IMR-90 (cell line): ENCODE measurements around the gene ME2. TPM values are rescaled to one million over a fixed set of nuclear protein-coding genes. Genes with fewer than 3 reads are reported as not detected.

Experiments
- ATAC-seq: fragments of 200-7000 bp; cut with Tn5 transposase; 2 replicates; pipeline ENCODE4 v1.9.1; 2020; ENCODE audit warnings: low read depth, mild to moderate bottlenecking, moderate library complexity
- BruUV-seq: library from RNA; stranded (reverse); fragments of 400-500 nt; replicated peaks from 2 replicates; lab custom pipeline; 2021; lab: Mats Ljungman, UMichigan
- CTCF ChIA-PET: fragments of 300-600 bp; formaldehyde crosslinking; extraction: SDS; loops from one replicate; lab custom pipeline; 2021; ENCODE audit warnings: antibody characterized with exemption; lab: Yijun Ruan, JAX
- POLR2A ChIA-PET: fragments of 300-600 bp; sonication (Branson Sonifier 250); formaldehyde crosslinking; loops from one replicate; lab custom pipeline; 2022; ENCODE audit warnings: antibody characterized with exemption; ENCODE audit not compliant: unreplicated experiment; lab: Charles Lee
- DNase-seq: peaks from one replicate; pipeline ENCODE4 v3.0.0; 2013
- H2AFZ ChIP-seq: replicated peaks from 2 replicates; pipeline ENCODE3; 2013; ENCODE audit warnings: low read length, mild to moderate bottlenecking; ENCODE audit not compliant: poor library complexity
- H2AK5ac ChIP-seq: 2 replicates; pipeline ENCODE4 v1.6.1; 2013; ENCODE audit warnings: low read depth, low read length, inconsistent platforms
- H2AK9ac ChIP-seq: replicated peaks from 2 replicates; pipeline ENCODE3; 2013; ENCODE audit warnings: mild to moderate bottlenecking, low read depth, low read length, moderate library complexity; ENCODE audit not compliant: poor library complexity
- H2BK120ac ChIP-seq: 2 replicates; pipeline ENCODE4 v1.6.1; 2013; ENCODE audit warnings: low read depth, low read length, inconsistent platforms
- H2BK15ac ChIP-seq: 3 replicates; pipeline ENCODE4 v1.6.1; 2013; ENCODE audit warnings: low read depth, low read length, inconsistent platforms
- H2BK20ac ChIP-seq: 2 replicates; pipeline ENCODE4 v1.6.1; 2013; ENCODE audit warnings: low read depth, mild to moderate bottlenecking, inconsistent platforms, low read length, moderate library complexity
- H2BK5ac ChIP-seq: 2 replicates; pipeline ENCODE4 v1.6.1; 2013; ENCODE audit warnings: mild to moderate bottlenecking, low read depth, low read length, inconsistent platforms; ENCODE audit not compliant: poor library complexity, severe bottlenecking
- H3K14ac ChIP-seq: replicated peaks from 2 replicates; pipeline ENCODE4 v1.6.1; 2013; ENCODE audit warnings: low read depth, low read length, inconsistent platforms
- H3K18ac ChIP-seq: 2 replicates; pipeline ENCODE4 v1.6.1; 2013; ENCODE audit warnings: low read depth, low read length, control low read depth
- H3K23ac ChIP-seq: 2 replicates; pipeline ENCODE4 v1.6.1; 2013; ENCODE audit warnings: low read depth, low read length, inconsistent platforms
- H3K27ac ChIP-seq: 2 replicates; pipeline ENCODE4 v1.5.1; 2013; ENCODE audit warnings: mild to moderate bottlenecking, control low read depth, low read length; ENCODE audit not compliant: insufficient read depth
- H3K27me3 ChIP-seq: 2 replicates; pipeline ENCODE4 v1.6.1; 2013; ENCODE audit warnings: low read length; ENCODE audit not compliant: control insufficient read depth, insufficient read depth
- H3K36me3 ChIP-seq: 2 replicates; pipeline ENCODE4 v1.6.1; 2013; ENCODE audit warnings: low read length, mixed read lengths; ENCODE audit not compliant: control insufficient read depth, insufficient read depth
- H3K4ac ChIP-seq: 2 replicates; pipeline ENCODE4 v1.6.1; 2013; ENCODE audit warnings: low read depth, low read length, inconsistent platforms
- H3K4me1 ChIP-seq: 2 replicates; pipeline ENCODE4 v1.6.1; 2013; ENCODE audit warnings: low read length, mixed read lengths; ENCODE audit not compliant: control insufficient read depth, insufficient read depth
- H3K4me2 ChIP-seq: 2 replicates; pipeline ENCODE4 v1.6.1; 2013; ENCODE audit warnings: low read depth, mild to moderate bottlenecking, control low read depth, low read length, moderate library complexity
- H3K4me3 ChIP-seq: 2 replicates; pipeline ENCODE4 v1.5.1; 2013; ENCODE audit warnings: low read depth, mild to moderate bottlenecking, control low read depth, low read length, moderate library complexity; ENCODE audit not compliant: insufficient read depth
- H3K56ac ChIP-seq: 2 replicates; pipeline ENCODE4 v1.6.1; 2013; ENCODE audit warnings: low read length, inconsistent platforms; ENCODE audit not compliant: insufficient read depth; ENCODE audit errors: extremely low read depth
- H3K79me1 ChIP-seq, 2 experiments: 2 replicates each; pipeline ENCODE4 v1.6.1; 2013; ENCODE audit warnings: low read length in 2 of 2, inconsistent platforms in 1 of 2, low read depth in 1 of 2
- H3K9ac ChIP-seq: 2 replicates; pipeline ENCODE4 v1.6.1; 2013; ENCODE audit warnings: low read depth, low read length, control low read depth
- H3K9me1 ChIP-seq: 2 replicates; pipeline ENCODE4 v1.6.1; 2013; ENCODE audit warnings: low read length, inconsistent platforms; ENCODE audit not compliant: insufficient read depth
- H3K9me3 ChIP-seq: 2 replicates; pipeline ENCODE4 v1.6.1; 2013; ENCODE audit warnings: low read length; ENCODE audit not compliant: control insufficient read depth, insufficient read depth
- H4K20me1 ChIP-seq: 2 replicates; pipeline ENCODE4 v1.6.1; 2013; ENCODE audit warnings: low read length, inconsistent platforms; ENCODE audit not compliant: insufficient read depth
- H4K5ac ChIP-seq: 2 replicates; pipeline ENCODE4 v1.6.1; 2013; ENCODE audit warnings: mild to moderate bottlenecking, low read depth, low read length, control low read depth
- H4K8ac ChIP-seq, 2 experiments: 2 replicates each; pipeline ENCODE4 v1.6.1; 2013; ENCODE audit warnings: low read depth in 2 of 2, low read length in 2 of 2, control low read depth in 1 of 2, inconsistent platforms in 1 of 2
- H4K91ac ChIP-seq: 2 replicates; pipeline ENCODE4 v1.6.1; 2013; ENCODE audit warnings: low read depth, low read length, inconsistent platforms; ENCODE audit not compliant: insufficient read depth
- BHLHE40 ChIP-seq: fragments of 150-350 bp; IDR thresholded peaks from 2 replicates; pipeline ENCODE4 v1.6.1; 2016; ENCODE audit warnings: mild to moderate bottlenecking, low read depth, low read length
- ELK1 ChIP-seq: fragments of 150-350 bp; IDR thresholded peaks from 2 replicates; pipeline ENCODE4 v1.6.1; 2016; ENCODE audit warnings: low read depth, mild to moderate bottlenecking, low read length, moderate library complexity, borderline replicate concordance
- FOS ChIP-seq: fragments of 150-350 bp; IDR thresholded peaks from 2 replicates; pipeline ENCODE4 v1.6.1; 2016; ENCODE audit warnings: low read depth, low read length
- MAFK ChIP-seq: IDR thresholded peaks from 2 replicates; pipeline ENCODE4 v1.6.1; 2012; ENCODE audit warnings: low read depth, low read length, improper control_type of control experiment
- MXI1 ChIP-seq: IDR thresholded peaks from 2 replicates; pipeline ENCODE4 v1.6.1; 2012; ENCODE audit warnings: low read depth, mild to moderate bottlenecking, low read length, moderate library complexity, borderline replicate concordance
- NFE2L2 ChIP-seq: fragments of 150-350 bp; IDR thresholded peaks from 2 replicates; pipeline ENCODE4 v1.6.1; 2016; ENCODE audit warnings: low read depth, mild to moderate bottlenecking, low read length
- RAD21 ChIP-seq: IDR thresholded peaks from 2 replicates; pipeline ENCODE4 v1.6.1; 2012; ENCODE audit warnings: low read length, improper control_type of control experiment
- RFX5 ChIP-seq: IDR thresholded peaks from 2 replicates; pipeline ENCODE4 v1.8.0; 2012; ENCODE audit warnings: low read depth, mild to moderate bottlenecking, low read length, moderate library complexity
- USF2 ChIP-seq: fragments of 150-350 bp; IDR thresholded peaks from 2 replicates; pipeline ENCODE4 v1.6.1; 2017; ENCODE audit warnings: mild to moderate bottlenecking, antibody characterized with exemption, low read length, low read depth
- WGBS, 2 experiments: methylation state at CpG; one replicate each; pipeline versions ENCODE4 v1.1.5 to v1.1.7; 2013; ENCODE audit warnings: missing lambda C conversion rate in 2 of 2; ENCODE audit not compliant: insufficient read length in 1 of 2; ENCODE audit errors: extremely low coverage in 2 of 2; 5-methylcytosine and 5-hydroxymethylcytosine counted together
- dilution Hi-C: fragments of 300-500 bp; cut with HindIII; formaldehyde crosslinking; loops from one replicate; pipeline ENCODE4 v1.14.3; 2018; ENCODE audit warnings: low sequenced_read_pairs; ENCODE audit not compliant: unreplicated experiment
- in situ Hi-C: fragments of 300-500 bp; cut with MboI; formaldehyde crosslinking; loops from 3 replicates; pipeline ENCODE4 v1.14.3; 2019; ENCODE audit warnings: low sequenced_read_pairs, inconsistent platforms, mixed read lengths
- intact Hi-C: fragments of 100-400 bp; cut with micrococcal nuclease; formaldehyde crosslinking; loops from 2 replicates; pipeline ENCODE4 v1.10.0; 2022
- polyA plus RNA-seq, 3 experiments: library from polyadenylated mRNA; depleted of rRNA; stranded (reverse); fragments of >200 nt; gene quantifications; 2 replicates each; pipeline ENCODE4 v1.2.3, GENCODE V29; 2012; ENCODE audit warnings: low replicate concordance in 1 of 3
- total RNA-seq: library from RNA; depleted of rRNA; stranded (reverse); fragments of >200 nt; gene quantifications from 2 replicates; pipeline ENCODE4 v1.2.3, GENCODE V29; 2012

The ME2 gene
- total and polyA plus RNA-seq, 2 of the 4 experiments (the other 2 are of a cell fraction), result 29.7 to 32.6 TPM

- no peak overlapping the region for H3K4me2 ChIP-seq
- no TSS peak for BruUV-seq
- no peak overlapping the region for H4K5ac ChIP-seq
- H2AK5ac ChIP-seq, result no peak overlapping the region
- H3K4me1 ChIP-seq, result no peaks in the 10 kb centered on the region
- no peak overlapping the region for H3K4ac ChIP-seq
- H3K9me3 ChIP-seq, result no peaks in the 10 kb centered on the region
- H2AK9ac ChIP-seq, result no peak overlapping the region
- no peak for DNase-seq
- H3K79me1 ChIP-seq, result no peaks in the 10 kb centered on the region
- TF ChIP-seq MAFK, result no peak
- TF ChIP-seq USF2, result no peak
- TF ChIP-seq ELK1, result no peak
- TF ChIP-seq FOS, result no peak
- TF ChIP-seq NFE2L2, result no peak
- no peak for TF ChIP-seq RAD21
- TF ChIP-seq MXI1, result no peak
- no peak for TF ChIP-seq BHLHE40
- TF ChIP-seq RFX5, result no peak
- ChIA-PET CTCF (interaction anchor here (0.8 kb wide), 1 partner anchor 12 kb away, joined by 3 read pairs; no protein-coding TSS in a partner anchor), POLR2A (no interaction called here)
- H2AFZ ChIP-seq, result no peak overlapping the region
- ATAC-seq, result no peak
- H3K36me3 ChIP-seq, result no peaks in the 10 kb centered on the region
- no peak overlapping the region for H3K56ac ChIP-seq
- no peak overlapping the region for H2BK5ac ChIP-seq
- no peaks in the 10 kb centered on the region for H3K9me1 ChIP-seq
- no peak overlapping the region for H4K8ac ChIP-seq
- no peak overlapping the region for H3K9ac ChIP-seq
- H3K18ac ChIP-seq, result no peak overlapping the region
- no peak overlapping the region for H2BK120ac ChIP-seq
- no CpG with 5 or more reads among the region's 2 CpGs for WGBS, 2 experiments
- in situ Hi-C loops, result no loop called here
- intact Hi-C loops, result no loop called here
- no peaks in the 10 kb centered on the region for H4K20me1 ChIP-seq
- no peak overlapping the region for H3K4me3 ChIP-seq
- no peak overlapping the region for H3K27ac ChIP-seq
- H3K23ac ChIP-seq, result no peak overlapping the region
- dilution Hi-C loops, result no loop called here
- H3K14ac ChIP-seq, result no peak overlapping the region
- H3K27me3 ChIP-seq, result peaks cover 1% of the 10 kb centered on the region
- no peak overlapping the region for H2BK15ac ChIP-seq
- H4K91ac ChIP-seq, result no peak overlapping the region
- H2BK20ac ChIP-seq, result no peak overlapping the region
Observed at GRCh38 chr18:50832754-50833153, 46.2 kb upstream of the ME2 start.
